H9 (cell line): ENCODE results near the gene SCLY. TPM values are rescaled to one million over a fixed set of nuclear protein-coding genes. Genes with fewer than 3 reads are reported as not detected.

Experiments used
- DNase-seq: peaks from one replicate; pipeline ENCODE4 v3.0.0-alpha.2; 2017
- H2AFZ ChIP-seq: one replicate; pipeline ENCODE4 v1.6.1; 2013; ENCODE audit warnings: mild to moderate bottlenecking, low read length, control low read depth, moderate library complexity
- H2AK5ac ChIP-seq: 2 replicates; pipeline ENCODE4 v1.6.1; 2013; ENCODE audit warnings: low read length, control low read depth, mixed read lengths; ENCODE audit not compliant: insufficient read length
- H2BK120ac ChIP-seq: one replicate; pipeline ENCODE4 v1.6.1; 2013; ENCODE audit warnings: low read depth, mild to moderate bottlenecking, low read length, control low read depth, inconsistent platforms; ENCODE audit not compliant: poor library complexity, severe bottlenecking
- H2BK12ac ChIP-seq: 2 replicates; pipeline ENCODE4 v1.6.1; 2013; ENCODE audit warnings: low read length, control low read depth, mixed read lengths, low read depth; ENCODE audit not compliant: insufficient read length
- H2BK15ac ChIP-seq: 2 replicates; pipeline ENCODE4 v1.6.1; 2013; ENCODE audit warnings: low read depth, low read length, control low read depth
- H2BK20ac ChIP-seq: one replicate; pipeline ENCODE4 v1.6.1; 2013; ENCODE audit warnings: low read depth, mild to moderate bottlenecking, low read length, control low read depth, inconsistent platforms; ENCODE audit not compliant: poor library complexity, severe bottlenecking
- H2BK5ac ChIP-seq: 2 replicates; pipeline ENCODE4 v1.6.1; 2013; ENCODE audit warnings: low read length, control low read depth, mixed read lengths; ENCODE audit not compliant: insufficient read length
- H3K14ac ChIP-seq: 2 replicates; pipeline ENCODE4 v1.6.1; 2013; ENCODE audit warnings: low read length, control low read depth; ENCODE audit not compliant: insufficient read depth
- H3K18ac ChIP-seq: 2 replicates; pipeline ENCODE4 v1.6.1; 2013; ENCODE audit warnings: low read depth, mild to moderate bottlenecking, mixed read lengths, low read length, control low read depth; ENCODE audit not compliant: insufficient read length
- H3K23ac ChIP-seq: 2 replicates; pipeline ENCODE4 v1.6.1; 2013; ENCODE audit warnings: low read length, control low read depth, mixed read lengths, low read depth; ENCODE audit not compliant: insufficient read length
- H3K23me2 ChIP-seq: 2 replicates; pipeline ENCODE4 v1.6.1; 2013; ENCODE audit warnings: low read depth, mild to moderate bottlenecking, mixed read lengths, low read length, control low read depth; ENCODE audit not compliant: insufficient read length, poor library complexity, severe bottlenecking
- H3K27ac ChIP-seq: 2 replicates; pipeline ENCODE4 v1.5.1; 2013; ENCODE audit warnings: low read length, control low read depth, mixed read lengths, low read depth; ENCODE audit not compliant: insufficient read length
- H3K27me3 ChIP-seq: 2 replicates; pipeline ENCODE4 v1.6.1; 2013; ENCODE audit warnings: low read length, control low read depth, inconsistent platforms; ENCODE audit not compliant: insufficient read depth
- H3K4ac ChIP-seq: 2 replicates; pipeline ENCODE4 v1.6.1; 2013; ENCODE audit warnings: low read depth, mild to moderate bottlenecking, control low read depth, inconsistent platforms, low read length, moderate library complexity
- H3K4me1 ChIP-seq: 2 replicates; pipeline ENCODE4 v1.6.1; 2013; ENCODE audit warnings: low read length, control low read depth, inconsistent platforms; ENCODE audit not compliant: insufficient read depth
- H3K4me2 ChIP-seq: 2 replicates; pipeline ENCODE4 v1.6.1; 2013; ENCODE audit warnings: low read length, control low read depth, mixed read lengths; ENCODE audit not compliant: insufficient read length, insufficient read depth
- H3K56ac ChIP-seq: 2 replicates; pipeline ENCODE4 v1.6.1; 2013; ENCODE audit warnings: low read depth, mild to moderate bottlenecking, mixed read lengths, low read length, control low read depth; ENCODE audit not compliant: insufficient read length
- H3K79me1 ChIP-seq: 2 replicates; pipeline ENCODE4 v1.6.1; 2013; ENCODE audit warnings: low read depth, mild to moderate bottlenecking, moderate library complexity, low read length, control low read depth, inconsistent platforms; ENCODE audit not compliant: insufficient read depth, poor library complexity, severe bottlenecking
- H3K79me2 ChIP-seq: 2 replicates; pipeline ENCODE4 v1.6.1; 2013; ENCODE audit warnings: low read length, control low read depth, inconsistent platforms; ENCODE audit not compliant: insufficient read depth
- H3K9ac ChIP-seq: 2 replicates; pipeline ENCODE4 v1.6.1; 2013; ENCODE audit warnings: low read length, control low read depth, mixed read lengths; ENCODE audit not compliant: insufficient read length; ENCODE audit errors: extremely low read depth
- H3K9me3 ChIP-seq: one replicate; pipeline ENCODE4 v1.6.1; 2013; ENCODE audit warnings: low read depth, low read length, inconsistent platforms; ENCODE audit not compliant: control insufficient read depth
- H3T11ph ChIP-seq: one replicate; pipeline ENCODE4 v1.6.1; 2013; ENCODE audit warnings: mild to moderate bottlenecking, low read length, control low read depth, inconsistent platforms
- H4K20me1 ChIP-seq: one replicate; pipeline ENCODE4 v1.6.1; 2013; ENCODE audit not compliant: control insufficient read depth, insufficient read length, insufficient read depth
- H4K5ac ChIP-seq: 2 replicates; pipeline ENCODE4 v1.6.1; 2013; ENCODE audit warnings: low read depth, mild to moderate bottlenecking, mixed read lengths, low read length, control low read depth; ENCODE audit not compliant: insufficient read length
- H4K8ac ChIP-seq: replicated peaks from 2 replicates; pipeline ENCODE4 v1.6.1; 2013; ENCODE audit warnings: low read length, control low read depth, mixed read lengths, low read depth; ENCODE audit not compliant: insufficient read length
- H4K91ac ChIP-seq: 2 replicates; pipeline ENCODE4 v1.6.1; 2013; ENCODE audit warnings: low read depth, mild to moderate bottlenecking, moderate library complexity, mixed read lengths, low read length, control low read depth; ENCODE audit not compliant: insufficient read length
- H3K27ac Mint-ChIP-seq, 3 experiments: 2 replicates in 2 of 3; 3 replicates in 1 of 3; pipeline ENCODE4 v1.8.0; 2020 to 2021; ENCODE audit warnings: mixed read lengths in 3 of 3, mild to moderate bottlenecking in 1 of 3, moderate library complexity in 1 of 3
- H3K27me3 Mint-ChIP-seq: 2 replicates; pipeline ENCODE4 v1.8.0; 2021; ENCODE audit warnings: low read depth, mild to moderate bottlenecking, moderate library complexity, mixed read lengths
- H3K36me3 Mint-ChIP-seq, 3 experiments: 2 replicates in 2 of 3; 3 replicates in 1 of 3; pipeline ENCODE4 v1.8.0; 2020 to 2021; ENCODE audit warnings: low read depth in 3 of 3, mixed read lengths in 3 of 3; ENCODE audit not compliant: insufficient read depth in 1 of 3
- H3K4me1 Mint-ChIP-seq, 2 experiments: 2 replicates each; pipeline ENCODE4 v1.8.0; 2020; ENCODE audit warnings: mixed read lengths in 2 of 2
- H3K4me3 Mint-ChIP-seq, 2 experiments: 2 replicates in 1 of 2; 3 replicates in 1 of 2; pipeline ENCODE4 v1.8.0; 2020 to 2021; ENCODE audit warnings: mild to moderate bottlenecking in 2 of 2, mixed read lengths in 2 of 2, moderate library complexity in 1 of 2
- H3K9me3 Mint-ChIP-seq, 2 experiments: 2 replicates in 1 of 2; 3 replicates in 1 of 2; pipeline ENCODE4 v1.8.0; 2020; ENCODE audit warnings: mild to moderate bottlenecking in 2 of 2, mixed read lengths in 2 of 2, moderate library complexity in 1 of 2
- CTCF ChIP-seq: fragments of 200-600 bp; sonication (generic); conservative IDR thresholded peaks from 3 replicates; pipeline ENCODE4 v1.8.0; 2021; ENCODE audit warnings: antibody characterized with exemption, mild to moderate bottlenecking
- whole genome bisulfite sequencing: extraction: QIAGEN DNeasy Blood & Tissue Kit; methylation state at CpG from one replicate; pipeline ENCODE4 v1.1.7; 2013; ENCODE audit warnings: missing lambda C conversion rate, low lambda C conversion rate, mixed read lengths; ENCODE audit not compliant: insufficient read length; ENCODE audit errors: extremely low coverage; 5-methylcytosine and 5-hydroxymethylcytosine counted together
- total RNA-seq: library from RNA; stranded (reverse); gene quantifications from 2 replicates; pipeline ENCODE4 v1.2.1, GENCODE V29; 2021

Gene SCLY
- total RNA-seq, 1 experiment from 2014 or later = 55.3 TPM

- H3K27ac Mint-ChIP-seq = no peak overlapping the region
- Histone ChIP-seq H3T11ph (no peak overlapping the region), H3K56ac (no peak overlapping the region), H3K4ac (no peak overlapping the region), H3K23me2 (no peaks in the 10 kb centered on the region), H3K4me2 (no peak overlapping the region), H3K27me3 (no peaks in the 10 kb centered on the region), H3K14ac (no peak overlapping the region), H2BK15ac (no peak overlapping the region), H3K4me1 (no peaks in the 10 kb centered on the region; the same call in 1 of the 2 replicates), H4K91ac (no peak overlapping the region), H2BK5ac (no peak overlapping the region), H4K5ac (no peak overlapping the region), H3K79me1 (peaks cover 2% of the 10 kb centered on the region), H3K27ac (no peak overlapping the region), H2BK12ac (no peak overlapping the region), H3K18ac (no peak overlapping the region), H3K23ac (no peak overlapping the region), H4K20me1 (no peaks in the 10 kb centered on the region), H2BK120ac (no peak overlapping the region), H2AK5ac (no peak overlapping the region), H4K8ac (no peak overlapping the region), H3K79me2 (no peaks in the 10 kb centered on the region), H3K9ac (no peak overlapping the region), H2BK20ac (no peak overlapping the region), H3K9me3 (no peaks in the 10 kb centered on the region), H2AFZ (no peak overlapping the region)
- no peak overlapping the region for H3K4me3 Mint-ChIP-seq
- H3K4me1 Mint-ChIP-seq = peaks cover 22 to 23% of the 10 kb centered on the region in 2 experiments
- H3K9me3 Mint-ChIP-seq = peaks cover 0 to 5% of the 10 kb centered on the region in 2 experiments; a peak in 1 of 5 replicates
- peaks cover 68 to 84% (median 75%) of the 10 kb centered on the region in 3 experiments for H3K36me3 Mint-ChIP-seq
- H3K27me3 Mint-ChIP-seq = no peaks in the 10 kb centered on the region
- DNase-seq = no peak
- no peak for TF ChIP-seq CTCF
- no CpG with 5 or more reads among the region's 5 CpGs for WGBS
Measured at GRCh38 chr2:238083919-238084318, 23.1 kb downstream of the SCLY start.
